Fibroblast of villous mesenchyme (primary cell): ENCODE results near the gene TMED9. TPM values are rescaled to one million over a fixed set of nuclear protein-coding genes. Genes with fewer than 3 reads are reported as not detected.
A peak's percentile ranks its signal among the peaks of the same experiment; 100 is the strongest.

ENCODE experiments used
- DNase-seq: peaks from one replicate; pipeline ENCODE4 v3.0.0-alpha.2; 2010; ENCODE audit warnings: low read depth
- H3K4me3 ChIP-seq: 2 replicates; pipeline ENCODE4 v1.5.1; 2011; ENCODE audit warnings: low read depth, mild to moderate bottlenecking, low read length
- total RNA-seq: library from RNA; depleted of rRNA; stranded (reverse); fragments of >200 nt; gene quantifications from 2 replicates; pipeline ENCODE4 v1.2.3, GENCODE V29; 2012
- TF ChIP-seq, protein P1 (sequence below): IDR thresholded peaks from 2 replicates; pipeline ENCODE4 v1.5.1; 2012; ENCODE audit warnings: low read depth, mild to moderate bottlenecking, low read length; ENCODE audit not compliant: insufficient read depth

Gene TMED9
- total RNA-seq, result 113 and 130 TPM in 2 replicates

DNA sequence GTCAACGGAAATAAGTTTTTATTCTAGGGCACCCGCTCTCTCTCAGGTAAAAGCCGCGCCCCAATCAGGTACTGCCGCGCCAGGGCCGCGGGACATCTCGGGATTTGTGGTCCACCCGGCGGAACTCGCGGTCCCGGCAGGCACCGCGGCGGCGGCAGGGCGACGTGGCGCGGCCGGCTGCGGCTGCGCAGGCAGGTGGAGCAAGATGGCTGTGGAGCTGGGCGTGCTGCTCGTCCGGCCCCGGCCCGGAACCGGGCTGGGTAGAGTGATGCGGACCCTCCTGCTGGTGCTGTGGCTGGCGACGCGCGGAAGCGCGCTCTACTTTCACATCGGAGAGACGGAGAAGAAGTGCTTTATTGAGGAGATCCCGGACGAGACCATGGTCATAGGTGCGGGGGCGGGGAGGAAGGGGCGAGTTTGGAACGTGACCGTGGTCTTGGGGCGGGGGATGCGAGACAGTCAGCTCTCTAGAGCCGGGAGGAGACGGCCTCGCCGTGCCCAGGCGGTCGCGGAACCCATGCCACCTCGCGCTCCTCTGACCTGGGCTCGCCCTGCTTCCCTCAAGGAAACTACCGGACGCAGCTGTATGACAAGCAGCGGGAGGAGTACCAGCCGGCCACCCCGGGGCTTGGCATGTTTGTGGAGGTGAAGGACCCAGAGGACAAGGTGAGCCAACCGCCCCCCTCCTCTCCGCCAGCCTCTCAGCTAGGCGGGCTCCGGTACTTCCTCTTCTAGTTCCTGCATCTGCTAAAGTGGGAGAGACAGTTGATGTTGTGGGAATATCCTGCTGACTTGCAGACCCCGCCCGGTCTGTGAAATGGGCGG is at the start of gene TMED9:
TSS of gene TMED9 (plus strand) at position 194 of the 825 bp plus-strand sequence. CDS start at position 206, 12 bp downstream.
- H3K4me3 ChIP-seq, result peak within 1 kb of the TSS; percentile 90
- DNase-seq, result peak; percentile 81
- TF ChIP-seq, protein P1, sequence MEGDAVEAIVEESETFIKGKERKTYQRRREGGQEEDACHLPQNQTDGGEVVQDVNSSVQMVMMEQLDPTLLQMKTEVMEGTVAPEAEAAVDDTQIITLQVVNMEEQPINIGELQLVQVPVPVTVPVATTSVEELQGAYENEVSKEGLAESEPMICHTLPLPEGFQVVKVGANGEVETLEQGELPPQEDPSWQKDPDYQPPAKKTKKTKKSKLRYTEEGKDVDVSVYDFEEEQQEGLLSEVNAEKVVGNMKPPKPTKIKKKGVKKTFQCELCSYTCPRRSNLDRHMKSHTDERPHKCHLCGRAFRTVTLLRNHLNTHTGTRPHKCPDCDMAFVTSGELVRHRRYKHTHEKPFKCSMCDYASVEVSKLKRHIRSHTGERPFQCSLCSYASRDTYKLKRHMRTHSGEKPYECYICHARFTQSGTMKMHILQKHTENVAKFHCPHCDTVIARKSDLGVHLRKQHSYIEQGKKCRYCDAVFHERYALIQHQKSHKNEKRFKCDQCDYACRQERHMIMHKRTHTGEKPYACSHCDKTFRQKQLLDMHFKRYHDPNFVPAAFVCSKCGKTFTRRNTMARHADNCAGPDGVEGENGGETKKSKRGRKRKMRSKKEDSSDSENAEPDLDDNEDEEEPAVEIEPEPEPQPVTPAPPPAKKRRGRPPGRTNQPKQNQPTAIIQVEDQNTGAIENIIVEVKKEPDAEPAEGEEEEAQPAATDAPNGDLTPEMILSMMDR, result no peak

DNA sequence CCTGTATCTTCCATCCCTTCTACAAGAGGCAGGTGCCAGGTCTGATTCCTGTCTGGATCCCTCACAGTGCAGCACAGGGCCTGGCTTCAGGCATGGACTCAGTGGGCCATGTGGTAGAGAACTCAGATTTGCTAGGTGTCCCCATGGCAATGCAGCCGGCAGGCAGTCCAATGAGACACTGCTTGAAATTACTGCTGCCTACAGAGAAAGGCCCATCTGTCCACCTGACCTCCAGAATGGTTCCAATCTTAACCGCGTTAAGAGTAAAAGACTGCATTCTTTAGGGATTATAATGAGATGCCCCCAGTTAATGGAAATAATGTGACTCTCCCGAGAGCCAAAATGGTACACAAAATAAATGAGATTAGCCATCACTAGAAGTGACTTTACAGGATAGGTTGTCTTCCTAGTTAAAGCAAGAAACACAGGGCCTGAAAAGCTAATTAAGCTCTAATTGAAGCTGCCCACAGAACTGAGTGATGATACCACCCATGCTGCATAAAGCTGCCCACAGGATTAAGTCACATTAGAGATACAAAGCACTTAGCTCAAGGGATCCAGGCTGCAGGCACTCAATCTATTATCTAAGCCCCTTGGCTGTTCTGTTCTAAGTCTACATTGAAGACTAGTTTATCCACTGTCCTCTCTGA is 49.1 kb upstream of the TMED9 start:
- TF ChIP-seq, protein P1, result no peak
- H3K4me3 ChIP-seq, result no peak overlapping the region
- DNase-seq, result no peak

DNA sequence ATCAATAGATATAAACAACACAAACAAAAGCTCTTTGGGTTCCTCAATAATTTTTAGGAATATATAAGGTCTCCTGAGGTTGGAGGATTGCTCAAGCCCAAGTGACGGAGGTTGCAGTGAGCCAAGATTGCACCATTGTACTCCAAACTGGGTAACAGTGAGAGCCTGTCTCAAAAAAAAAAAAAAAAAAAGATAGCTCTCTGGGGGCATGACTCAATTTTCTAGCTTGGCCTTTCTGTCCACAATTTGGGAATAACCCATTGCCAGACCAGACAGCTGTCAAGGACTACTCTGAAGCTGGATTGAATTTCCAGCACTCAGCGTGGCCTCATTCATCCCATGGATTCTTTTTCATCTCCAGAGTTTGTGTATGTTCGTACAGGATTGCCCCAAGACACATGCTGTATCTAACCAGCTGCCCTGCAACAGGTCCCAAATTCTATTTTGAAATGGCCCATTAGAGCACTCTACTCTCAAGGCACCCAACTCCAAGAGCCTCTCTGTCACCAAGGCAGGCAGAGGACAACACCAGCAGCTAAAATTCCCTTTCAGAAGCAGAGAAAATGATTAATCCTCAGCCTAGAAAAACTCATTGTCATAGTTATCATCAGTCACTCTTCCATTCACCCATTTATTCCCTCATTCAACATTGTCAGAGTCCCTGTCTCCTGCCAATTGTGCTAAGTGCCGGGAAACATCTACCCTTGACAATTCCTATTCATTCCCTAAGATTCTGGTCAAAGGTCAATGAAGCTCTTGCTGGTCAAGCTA is 46.3 kb upstream of the TMED9 start:
- TF ChIP-seq, protein P1, result no peak
- peak; percentile 96 for DNase-seq
- no peak overlapping the region for H3K4me3 ChIP-seq

DNA sequence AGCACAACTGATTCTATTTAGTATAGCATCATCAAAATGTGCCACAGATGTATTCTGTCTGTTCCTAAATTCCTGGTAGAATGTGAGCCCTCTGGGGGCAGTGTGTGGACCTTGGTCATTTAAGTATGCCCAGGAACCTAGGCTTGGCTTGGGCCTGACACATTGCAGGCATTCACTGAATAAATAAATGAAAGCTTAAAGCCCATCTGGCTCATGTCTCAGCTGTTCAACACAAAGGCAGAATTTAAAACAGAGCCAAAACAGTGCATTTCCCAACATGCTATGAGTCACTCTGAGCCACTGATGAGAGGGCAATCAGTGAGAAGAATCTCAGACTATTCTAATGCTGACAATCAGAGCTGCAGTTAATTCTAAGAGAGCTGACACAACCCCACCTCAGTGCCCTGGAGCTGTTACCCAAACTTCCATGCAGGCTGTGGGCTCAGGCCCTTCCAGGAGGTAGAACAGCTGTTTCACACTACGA is 45.7 kb upstream of the TMED9 start:
- DNase-seq, result peak; percentile 100
- no peak overlapping the region for H3K4me3 ChIP-seq
- TF ChIP-seq, protein P1, result no peak

DNA sequence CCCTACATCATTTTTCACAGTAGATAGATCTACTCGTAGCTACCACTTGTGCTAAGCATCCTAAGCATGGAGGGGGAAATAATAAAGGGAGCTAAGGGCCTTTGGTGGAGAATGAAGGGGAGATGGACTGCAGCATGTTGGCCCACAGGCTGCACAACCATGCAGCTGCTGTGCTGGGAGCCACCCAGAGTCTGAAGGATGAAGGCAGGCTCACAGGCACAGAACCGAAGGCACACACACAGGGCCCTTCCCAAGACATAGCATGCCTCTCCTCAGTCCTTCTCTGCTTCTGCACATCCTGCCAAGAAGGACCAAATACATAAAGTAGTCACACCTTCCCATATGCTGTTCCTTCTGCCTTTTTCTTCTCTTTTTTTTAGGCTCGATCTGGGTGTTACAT is 44.3 kb upstream of the TMED9 start:
- no peak for DNase-seq
- no peak overlapping the region for H3K4me3 ChIP-seq
- TF ChIP-seq, protein P1, result no peak

DNA sequence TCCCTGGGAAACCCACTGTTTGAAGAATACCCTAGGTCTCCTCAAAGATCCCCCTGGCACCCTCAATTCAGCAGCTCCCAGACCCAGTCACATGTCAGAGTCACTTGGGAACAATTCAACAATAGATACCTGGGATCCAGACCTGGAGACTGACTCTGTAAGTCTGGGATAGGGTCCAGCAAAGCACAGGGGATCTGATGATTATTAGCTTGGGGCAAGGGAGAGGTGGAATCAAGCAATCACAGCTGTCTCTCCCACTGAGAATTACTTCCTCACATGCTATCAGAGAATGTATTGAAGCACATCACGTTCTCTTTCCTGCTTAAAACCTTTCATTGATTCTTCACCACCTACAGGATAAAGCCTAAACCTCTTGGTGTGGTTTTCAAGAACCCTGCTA is 43.5 kb upstream of the TMED9 start:
- TF ChIP-seq, protein P1, result no peak
- H3K4me3 ChIP-seq, result no peak overlapping the region
- no peak for DNase-seq
